Keratinocyte (primary cell): ENCODE results near the gene MLPH. TPM values are rescaled to one million over a fixed set of nuclear protein-coding genes. Genes with fewer than 3 reads are reported as not detected.
A peak's percentile ranks its signal among the peaks of the same experiment; 100 is the strongest.

Experiments
- DNase-seq: peaks from one replicate; pipeline ENCODE4 v3.0.0-alpha.2; 2011; ENCODE audit warnings: low read depth, missing footprints, low spot score
- FAIRE-seq: peaks from 2 replicates; lab custom pipeline; 2011; peaks lifted over from hg19 to GRCh38; lab: Jason Lieb, UNC
- H2AFZ ChIP-seq: 2 replicates; pipeline ENCODE4 v1.6.0; 2012; ENCODE audit warnings: low read length, control low read depth, inconsistent platforms; ENCODE audit not compliant: control insufficient read depth
- H3K27ac ChIP-seq: 2 replicates; pipeline ENCODE4 v1.5.1; 2011; ENCODE audit warnings: low read length; ENCODE audit not compliant: control insufficient read depth, insufficient read depth
- H3K27me3 ChIP-seq: 3 replicates; pipeline ENCODE4 v1.6.0; 2011; ENCODE audit warnings: low read length; ENCODE audit not compliant: control insufficient read depth, insufficient read depth; ENCODE audit errors: extremely low read depth
- H3K36me3 ChIP-seq, 2 experiments: 2 replicates in 1 of 2; 3 replicates in 1 of 2; pipeline ENCODE4 v1.5.1; 2011; ENCODE audit warnings: low read length in 2 of 2, mild to moderate bottlenecking in 1 of 2; ENCODE audit not compliant: control insufficient read depth in 2 of 2, insufficient read depth in 2 of 2; ENCODE audit errors: extremely low read depth in 1 of 2
- H3K4me1 ChIP-seq: 3 replicates; pipeline ENCODE4 v1.5.1; 2011; ENCODE audit warnings: low read length; ENCODE audit not compliant: control insufficient read depth, insufficient read depth; ENCODE audit errors: extremely low read depth
- H3K4me2 ChIP-seq: 3 replicates; pipeline ENCODE4 v1.6.0; 2011; ENCODE audit warnings: low read depth, low read length; ENCODE audit not compliant: control insufficient read depth, insufficient read depth; ENCODE audit errors: extremely low read depth
- H3K4me3 ChIP-seq, 3 experiments: fragments of 200-600 bp in 1 of 3; sonication (generic) in 1 of 3; 2 replicates in 2 of 3; 3 replicates in 1 of 3; pipeline ENCODE4 v1.5.1; 2011 to 2016; ENCODE audit warnings: low read length in 3 of 3, mild to moderate bottlenecking in 3 of 3, control low read depth in 2 of 3, inconsistent platforms in 1 of 3, low read depth in 1 of 3, mixed read lengths in 1 of 3, mixed run types in 1 of 3, moderate library complexity in 1 of 3; ENCODE audit not compliant: control insufficient read depth in 2 of 3, insufficient read depth in 2 of 3; ENCODE audit errors: extremely low read depth in 1 of 3
- H3K79me2 ChIP-seq: 2 replicates; pipeline ENCODE4 v1.6.0; 2012; ENCODE audit warnings: low read length; ENCODE audit not compliant: control insufficient read depth, insufficient read depth
- H3K9ac ChIP-seq: 3 replicates; pipeline ENCODE4 v1.6.0; 2011; ENCODE audit warnings: low read length; ENCODE audit not compliant: control insufficient read depth, insufficient read depth; ENCODE audit errors: extremely low read depth
- H3K9me1 ChIP-seq: 3 replicates; pipeline ENCODE4 v1.6.0; 2011; ENCODE audit warnings: low read length; ENCODE audit not compliant: control insufficient read depth, insufficient read depth; ENCODE audit errors: extremely low read depth
- H3K9me3 ChIP-seq: 2 replicates; pipeline ENCODE4 v1.5.1; 2012; ENCODE audit warnings: low read depth, low read length; ENCODE audit not compliant: control insufficient read depth
- H4K20me1 ChIP-seq: 3 replicates; pipeline ENCODE4 v1.6.0; 2011; ENCODE audit warnings: low read length; ENCODE audit not compliant: control insufficient read depth, insufficient read depth; ENCODE audit errors: extremely low read depth
- CTCF ChIP-seq, 3 experiments: IDR thresholded peaks in 1 of 3; conservative IDR thresholded peaks in 1 of 3; optimal IDR thresholded peaks in 1 of 3; 2 replicates in 2 of 3; 3 replicates in 1 of 3; pipeline versions ENCODE3 to v1.5.1; 2011; ENCODE audit warnings: low read length in 3 of 3, mild to moderate bottlenecking in 3 of 3, moderate library complexity in 2 of 3, control low read depth in 1 of 3, inconsistent platforms in 1 of 3; ENCODE audit not compliant: insufficient read depth in 2 of 3; ENCODE audit errors: extremely low read depth in 1 of 3
- EZH2 ChIP-seq: IDR thresholded peaks from one replicate; pipeline ENCODE4 v1.6.1; 2012; ENCODE audit warnings: inconsistent platforms, mild to moderate bottlenecking, low read length, moderate library complexity
- dilution Hi-C: fragments of 300-500 bp; cut with MboI; formaldehyde crosslinking; loops from one replicate; pipeline ENCODE4 v1.7.0; 2020; ENCODE audit warnings: low sequenced_read_pairs; ENCODE audit not compliant: extremely low pct_ligation_motif_present
- polyA plus RNA-seq, 5 experiments: library from polyadenylated mRNA; depleted of rRNA in 3 of 5; stranded (reverse) in 3 of 5; stranded (forward) in 1 of 5; unstranded in 1 of 5; fragments of >200 nt; gene quantifications; 1 replicate in 1 of 5; 2 replicates in 3 of 5; 3 replicates in 1 of 5; pipeline versions ENCODE4 v1.2.1 to v1.2.3, GENCODE V29; 2011 to 2012; ENCODE audit warnings: missing spikeins in 2 of 5, low read depth in 1 of 5, low replicate concordance in 1 of 5

The MLPH gene
- polyA plus RNA-seq, 1 donor (not counting 4 experiments of a cell fraction or from before 2014, with no cell fraction given) = 0.67 TPM

GRCh38 chr2:237573721-237574415 is 86.8 kb downstream of the MLPH start:
- FAIRE-seq (no peak), DNase-seq (no peak)
- Histone ChIP-seq H4K20me1 (no peaks in the 10 kb centered on the region), H3K27ac (no peak overlapping the region), H2AFZ (no peak overlapping the region), H3K4me1 (peaks cover 16% of the 10 kb centered on the region), H3K4me3 (no peak overlapping the region), H3K4me2 (no peak overlapping the region), H3K79me2 (no peaks in the 10 kb centered on the region), H3K9me3 (no peaks in the 10 kb centered on the region), H3K27me3 (no peaks in the 10 kb centered on the region), H3K9me1 (no peaks in the 10 kb centered on the region), H3K36me3 (no peaks in the 10 kb centered on the region), H3K9ac (no peak overlapping the region)
- dilution Hi-C loops = no loop called here
- TF ChIP-seq CTCF (optimal IDR thresholded peaks at IDR 0.05 in 1 of 3, IDR thresholded peaks at IDR 0.05 in 1 of 3, conservative IDR thresholded peaks at IDR 0.05 in 1 of 3; ENCODE audit: extremely low read depth in 1 of 3, insufficient read depth in 2 of 3, low read length in 3 of 3) (no peak), EZH2 (no peak)

DNA sequence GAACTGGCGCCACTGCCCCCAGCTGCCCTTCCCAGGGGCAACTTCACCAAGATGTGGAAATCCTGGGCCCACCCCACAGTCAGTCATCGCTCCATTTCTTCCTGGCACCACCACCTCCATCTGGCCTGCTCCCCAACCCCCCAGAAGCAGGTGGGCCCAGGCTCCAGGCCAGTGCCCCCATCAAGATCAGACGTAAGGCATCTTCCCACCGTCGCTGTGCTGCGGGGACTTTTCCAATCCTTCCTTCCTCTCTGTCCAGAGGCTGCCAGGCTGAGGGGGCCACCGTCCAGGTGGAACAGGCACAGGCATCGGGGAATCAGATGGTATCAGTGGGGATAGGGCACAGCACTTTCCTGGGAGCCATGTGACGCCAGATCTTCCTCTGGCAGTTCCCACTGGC is 87.4 kb downstream of the MLPH start:
- Histone ChIP-seq H3K9ac (no peak overlapping the region), H3K27ac (no peak overlapping the region), H2AFZ (no peak overlapping the region), H3K79me2 (no peaks in the 10 kb centered on the region), H3K4me2 (peak overlapping the region; percentile 66), H3K27me3 (no peaks in the 10 kb centered on the region), H3K36me3 (no peaks in the 10 kb centered on the region), H3K4me3 (no peak overlapping the region), H3K9me3 (no peaks in the 10 kb centered on the region), H3K9me1 (no peaks in the 10 kb centered on the region), H3K4me1 (peaks cover 16% of the 10 kb centered on the region), H4K20me1 (no peaks in the 10 kb centered on the region)
- FAIRE-seq (no peak), DNase-seq (no peak)
- TF ChIP-seq CTCF (optimal IDR thresholded peaks at IDR 0.05 in 1 of 3, IDR thresholded peaks at IDR 0.05 in 1 of 3, conservative IDR thresholded peaks at IDR 0.05 in 1 of 3; ENCODE audit: extremely low read depth in 1 of 3, insufficient read depth in 2 of 3, low read length in 3 of 3) = no peak
- TF ChIP-seq EZH2 = no peak
- dilution Hi-C loops = no loop called here
